GM12872 (cell line): Measurements from ENCODE around the gene TMEM186.

Experiments
- TF ChIP-seq, protein P1 (sequence below): IDR thresholded peaks from 3 replicates; pipeline ENCODE4 v1.5.1; 2011; ENCODE audit warnings: low read depth, mild to moderate bottlenecking, low read length, moderate library complexity; ENCODE audit not compliant: insufficient read depth

The TMEM186 gene

DNA sequence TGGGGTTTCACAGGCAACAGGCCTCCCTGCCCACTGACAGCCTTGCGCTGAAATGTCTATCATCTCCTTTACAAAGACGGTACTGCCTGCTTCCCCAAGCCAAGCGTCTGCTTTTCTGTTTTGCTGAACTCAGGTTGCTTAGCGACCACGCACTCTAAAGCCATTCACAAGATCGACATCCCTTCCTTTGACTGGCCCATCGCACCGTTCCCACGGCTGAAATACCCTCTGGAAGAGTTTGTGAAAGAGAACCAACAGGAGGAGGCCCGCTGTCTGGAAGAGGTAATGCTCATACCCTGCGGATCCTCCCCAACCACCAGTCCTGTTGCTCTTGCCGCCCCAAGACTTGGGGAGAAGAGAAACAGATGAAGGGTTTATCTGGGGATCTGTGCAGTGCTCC is 28.7 kb downstream of the TMEM186 start:
- TF ChIP-seq, protein P1, sequence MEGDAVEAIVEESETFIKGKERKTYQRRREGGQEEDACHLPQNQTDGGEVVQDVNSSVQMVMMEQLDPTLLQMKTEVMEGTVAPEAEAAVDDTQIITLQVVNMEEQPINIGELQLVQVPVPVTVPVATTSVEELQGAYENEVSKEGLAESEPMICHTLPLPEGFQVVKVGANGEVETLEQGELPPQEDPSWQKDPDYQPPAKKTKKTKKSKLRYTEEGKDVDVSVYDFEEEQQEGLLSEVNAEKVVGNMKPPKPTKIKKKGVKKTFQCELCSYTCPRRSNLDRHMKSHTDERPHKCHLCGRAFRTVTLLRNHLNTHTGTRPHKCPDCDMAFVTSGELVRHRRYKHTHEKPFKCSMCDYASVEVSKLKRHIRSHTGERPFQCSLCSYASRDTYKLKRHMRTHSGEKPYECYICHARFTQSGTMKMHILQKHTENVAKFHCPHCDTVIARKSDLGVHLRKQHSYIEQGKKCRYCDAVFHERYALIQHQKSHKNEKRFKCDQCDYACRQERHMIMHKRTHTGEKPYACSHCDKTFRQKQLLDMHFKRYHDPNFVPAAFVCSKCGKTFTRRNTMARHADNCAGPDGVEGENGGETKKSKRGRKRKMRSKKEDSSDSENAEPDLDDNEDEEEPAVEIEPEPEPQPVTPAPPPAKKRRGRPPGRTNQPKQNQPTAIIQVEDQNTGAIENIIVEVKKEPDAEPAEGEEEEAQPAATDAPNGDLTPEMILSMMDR, result no peak

DNA sequence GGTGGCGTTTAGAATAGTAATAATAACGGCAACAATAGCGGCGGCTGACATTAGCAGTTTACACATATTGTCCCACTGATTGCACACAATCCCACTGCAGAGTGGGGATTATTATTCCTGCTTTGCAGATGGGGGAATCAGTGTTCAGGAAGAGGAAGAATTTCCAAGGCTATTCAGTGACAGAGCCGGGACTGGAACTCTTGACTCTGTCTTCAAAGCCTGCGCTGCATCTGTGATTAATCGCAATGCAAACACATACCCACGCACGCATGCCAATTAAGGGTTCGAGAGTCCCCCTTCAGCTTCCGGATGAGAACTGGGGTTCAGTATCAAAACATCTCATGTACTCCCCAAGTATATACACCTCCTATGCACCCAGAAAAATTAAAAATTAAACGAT is 29.2 kb downstream of the TMEM186 start:
- TF ChIP-seq, protein P1, result no peak

DNA sequence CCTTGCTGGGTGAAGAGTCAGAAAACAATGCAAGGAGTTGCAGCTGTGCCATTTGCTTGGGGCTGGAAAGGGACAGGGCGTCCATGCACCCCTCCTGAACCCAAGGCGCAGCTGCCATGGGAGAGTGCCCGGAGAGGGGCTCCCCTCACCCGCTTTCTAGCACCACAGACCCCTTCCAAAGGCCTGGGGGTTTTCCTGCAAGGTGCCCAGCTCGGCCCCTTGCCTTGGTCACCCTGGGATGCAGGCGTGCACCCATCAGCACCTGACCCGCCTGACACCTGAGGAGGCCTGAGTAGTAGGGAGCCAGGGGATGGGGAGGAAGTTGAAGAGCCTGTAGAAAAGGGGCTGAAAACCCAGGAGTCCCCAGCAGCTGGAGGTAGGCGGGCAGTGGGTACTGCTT is 30.3 kb downstream of the TMEM186 start:
- TF ChIP-seq, protein P1, result no peak

DNA sequence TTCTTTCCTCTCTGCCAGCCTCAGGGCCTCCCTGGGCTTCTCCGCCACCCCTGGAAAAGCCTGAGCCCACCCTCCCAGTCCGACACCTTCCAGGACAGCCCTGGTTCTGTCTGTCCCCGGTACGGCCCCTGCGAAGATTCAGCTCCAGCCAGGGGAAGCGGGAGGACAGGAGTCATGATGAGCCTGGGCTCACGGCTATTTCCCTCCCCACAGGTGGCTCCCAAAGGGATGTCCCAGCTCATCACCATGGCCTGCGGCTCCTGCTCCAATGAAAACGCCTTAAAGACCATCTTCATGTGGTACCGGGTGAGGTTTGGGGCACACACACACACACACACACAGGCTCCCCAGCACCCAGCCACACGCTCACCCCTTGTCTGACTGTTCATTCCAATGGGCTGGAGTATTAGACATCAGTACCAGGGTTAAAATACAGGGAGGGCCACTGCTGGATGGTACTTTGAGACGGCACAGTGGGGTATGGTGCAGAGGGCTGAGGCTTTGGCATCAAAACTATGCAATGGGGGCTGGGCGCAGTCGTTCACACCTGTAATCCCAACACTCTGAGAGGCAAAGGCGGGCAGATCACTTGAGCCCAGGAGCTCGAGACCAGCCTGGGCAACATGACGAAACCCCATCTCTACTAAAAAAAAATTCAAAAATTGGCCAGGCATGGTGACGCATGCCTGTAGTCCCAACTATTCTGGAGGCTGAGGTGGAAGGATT is 32.8 kb downstream of the TMEM186 start:
- TF ChIP-seq, protein P1, result no peak

DNA sequence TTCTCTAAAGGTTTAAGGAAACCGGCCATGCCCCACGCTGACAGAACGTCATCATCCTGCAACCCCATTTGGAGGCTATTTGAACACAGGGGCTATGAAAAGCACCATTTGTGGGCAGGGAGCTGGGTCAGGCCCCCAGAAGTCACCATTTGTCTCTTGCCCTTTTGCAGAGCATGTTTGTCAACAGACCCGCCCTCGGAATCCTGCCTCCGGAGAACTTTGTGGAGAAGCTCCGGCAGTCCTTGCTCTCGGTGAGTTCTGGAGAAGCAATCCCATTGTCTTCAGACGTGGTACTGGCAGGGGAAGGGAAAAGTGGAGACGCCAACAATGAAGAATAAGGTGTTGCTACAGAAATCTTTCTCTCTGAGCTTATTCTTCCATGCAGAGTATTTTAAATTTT is 33.5 kb downstream of the TMEM186 start:
- TF ChIP-seq, protein P1, result no peak

DNA sequence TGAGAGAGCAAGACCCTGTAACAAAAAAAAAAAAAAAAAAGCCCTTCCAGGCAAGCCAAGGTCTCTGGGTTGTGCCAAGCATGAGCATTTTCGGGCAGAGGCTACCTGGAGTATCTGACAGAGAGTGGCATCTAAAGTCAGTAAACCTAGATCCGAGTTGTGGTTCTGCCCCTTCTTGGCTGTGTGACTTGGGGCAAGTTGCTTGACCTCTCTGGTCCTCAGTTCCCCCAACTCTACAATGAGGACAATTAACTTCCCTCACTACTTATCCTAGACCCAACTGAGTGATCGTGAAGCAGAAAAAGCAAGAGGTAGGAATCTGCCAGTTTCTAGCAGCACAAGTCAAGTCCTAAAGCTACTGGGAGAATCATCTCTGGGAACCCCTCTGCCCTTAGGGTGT is 34.4 kb downstream of the TMEM186 start:
- TF ChIP-seq, protein P1, result no peak

DNA sequence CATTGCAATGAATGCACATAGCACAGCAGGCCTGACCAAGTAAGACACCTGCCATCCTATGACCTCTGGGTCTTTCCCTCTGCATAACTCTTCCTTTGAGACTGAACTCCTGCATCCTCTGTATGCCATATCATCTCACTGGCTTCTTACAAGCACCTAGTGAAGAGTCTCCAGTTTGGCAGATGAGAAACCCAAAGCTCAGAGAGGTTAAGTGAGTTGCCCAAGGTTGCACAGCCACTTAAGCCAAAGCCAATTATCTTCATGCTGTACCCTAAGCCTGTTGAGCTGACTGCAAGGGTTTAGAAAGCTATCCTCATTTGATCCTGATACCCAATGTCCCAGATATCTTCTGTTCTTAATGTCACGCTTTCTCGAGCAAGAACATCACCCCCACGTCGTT is 35.2 kb downstream of the TMEM186 start:
- TF ChIP-seq, protein P1, result no peak
